Measurements from ENCODE around the gene RBM3.

Gene RBM3

GRCh38 chrX:48580662-48581061 lies 6.4 kb downstream of the RBM3 start:
- no peak for TF ChIP-seq TAF1 (IDR thresholded peaks at IDR 0.05; ENCODE audit: low read depth)
- no peak for TF ChIP-seq NFIC (IDR thresholded peaks at IDR 0.05)
- no peak for TF ChIP-seq EP300 (IDR thresholded peaks at IDR 0.05; ENCODE audit: borderline replicate concordance)

- TF ChIP-seq FOXM1 (IDR thresholded peaks at IDR 0.05; ENCODE audit: borderline replicate concordance, low read depth) (no peak), EGR1 (IDR thresholded peaks at IDR 0.05) (no peak), USF1 (IDR thresholded peaks at IDR 0.05) (no peak), EP300 (IDR thresholded peaks at IDR 0.05; ENCODE audit: borderline replicate concordance) (no peak), CREB1 (IDR thresholded peaks at IDR 0.05; ENCODE audit: low read depth) (no peak), TEAD4 (IDR thresholded peaks at IDR 0.05) (no peak), ZBTB7A (IDR thresholded peaks at IDR 0.05; ENCODE audit: low read depth) (no peak), NFIC (IDR thresholded peaks at IDR 0.05) (no peak), TAF1 (IDR thresholded peaks at IDR 0.05; ENCODE audit: low read depth) (no peak), YY1 (IDR thresholded peaks at IDR 0.05; ENCODE audit: low read depth) (no peak), REST (IDR thresholded peaks at IDR 0.05; ENCODE audit: low read depth) (no peak)
These were observed 10.4 kb downstream of the RBM3 start for GRCh38 chrX:48584698-48585097.

- TF ChIP-seq TEAD4 (IDR thresholded peaks at IDR 0.05): no peak
These were observed 15.3 kb downstream of the RBM3 start for GRCh38 chrX:48589482-48590162.

GRCh38 chrX:48590203-48591103 lies 16.2 kb downstream of the RBM3 start:
- TF ChIP-seq ZBTB7A (IDR thresholded peaks at IDR 0.05; ENCODE audit: low read depth) (no peak), NFIC (IDR thresholded peaks at IDR 0.05) (no peak), TEAD4 (IDR thresholded peaks at IDR 0.05) (no peak), USF1 (IDR thresholded peaks at IDR 0.05) (no peak), REST (IDR thresholded peaks at IDR 0.05; ENCODE audit: low read depth) (no peak), CEBPB (IDR thresholded peaks at IDR 0.05) (no peak), MAX (IDR thresholded peaks at IDR 0.05) (no peak), FOXM1 (IDR thresholded peaks at IDR 0.05; ENCODE audit: borderline replicate concordance, low read depth) (no peak), YY1 (IDR thresholded peaks at IDR 0.05; ENCODE audit: low read depth) (no peak), TAF1 (IDR thresholded peaks at IDR 0.05; ENCODE audit: low read depth) (no peak), EP300 (IDR thresholded peaks at IDR 0.05; ENCODE audit: borderline replicate concordance) (no peak), EGR1 (IDR thresholded peaks at IDR 0.05) (no peak), RAD21 (IDR thresholded peaks at IDR 0.05; ENCODE audit: low read depth) (no peak), CREB1 (IDR thresholded peaks at IDR 0.05; ENCODE audit: low read depth) (no peak), TCF12 (IDR thresholded peaks at IDR 0.05; ENCODE audit: low read depth) (no peak)

GRCh38 chrX:48591255-48591791 lies 17.0 kb downstream of the RBM3 start:
- TF ChIP-seq EGR1 (IDR thresholded peaks at IDR 0.05): no peak
- no peak for TF ChIP-seq FOXM1 (IDR thresholded peaks at IDR 0.05; ENCODE audit: borderline replicate concordance, low read depth)
- no peak for TF ChIP-seq TCF12 (IDR thresholded peaks at IDR 0.05; ENCODE audit: low read depth)
- TF ChIP-seq NFIC (IDR thresholded peaks at IDR 0.05): no peak
- TF ChIP-seq CEBPB (IDR thresholded peaks at IDR 0.05): no peak
- no peak for TF ChIP-seq ZBTB7A (IDR thresholded peaks at IDR 0.05; ENCODE audit: low read depth)
- TF ChIP-seq EP300 (IDR thresholded peaks at IDR 0.05; ENCODE audit: borderline replicate concordance): no peak
- no peak for TF ChIP-seq TEAD4 (IDR thresholded peaks at IDR 0.05)
- TF ChIP-seq REST (IDR thresholded peaks at IDR 0.05; ENCODE audit: low read depth): no peak
- TF ChIP-seq YY1 (IDR thresholded peaks at IDR 0.05; ENCODE audit: low read depth): no peak
- no peak for TF ChIP-seq USF1 (IDR thresholded peaks at IDR 0.05)

Measured in Ishikawa (cell line).